Cardiac fibroblast (primary cell): Measurements from ENCODE around the gene PSMD12.

ENCODE experiments used
- DNase-seq, 2 donors: peaks; one replicate each; pipeline versions ENCODE4 v3.0.0 to v3.0.0-alpha.2; 2010; ENCODE audit warnings: low read depth in 2 of 2
- H3K4me3 ChIP-seq, 2 donors: replicated peaks in 1 of 2; 1 replicate in 1 of 2; 2 replicates in 1 of 2; pipeline ENCODE4 v1.5.1; 2011; ENCODE audit warnings: low read depth in 2 of 2, low read length in 2 of 2, mild to moderate bottlenecking in 2 of 2, moderate library complexity in 1 of 2
- TF ChIP-seq, protein P1 (sequence below): IDR thresholded peaks from one replicate; pipeline ENCODE4 v1.5.1; 2011; ENCODE audit warnings: low read depth, mild to moderate bottlenecking, low read length, inconsistent platforms

The PSMD12 gene

DNA sequence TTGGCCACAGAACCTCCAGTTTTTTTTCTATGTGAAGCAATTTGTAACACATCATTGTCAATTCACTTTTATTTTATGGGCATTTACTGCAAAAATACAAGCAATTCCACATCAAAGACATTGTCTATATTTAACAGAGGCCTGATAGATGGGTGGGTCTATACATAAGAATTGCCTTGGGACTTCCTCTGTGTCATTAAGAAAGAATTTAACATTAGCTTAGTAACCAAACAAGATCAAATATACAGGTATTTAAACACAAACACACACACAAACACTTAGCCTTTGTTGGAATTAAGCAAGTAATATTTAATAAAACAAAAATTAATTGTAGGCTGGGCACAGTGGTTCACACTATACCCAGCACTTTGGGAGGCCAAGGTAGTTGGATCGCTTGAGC lies 6.4 kb upstream of the PSMD12 start:
- DNase-seq = peak in 1 of 2 donors; percentile 32
- TF ChIP-seq, protein P1, sequence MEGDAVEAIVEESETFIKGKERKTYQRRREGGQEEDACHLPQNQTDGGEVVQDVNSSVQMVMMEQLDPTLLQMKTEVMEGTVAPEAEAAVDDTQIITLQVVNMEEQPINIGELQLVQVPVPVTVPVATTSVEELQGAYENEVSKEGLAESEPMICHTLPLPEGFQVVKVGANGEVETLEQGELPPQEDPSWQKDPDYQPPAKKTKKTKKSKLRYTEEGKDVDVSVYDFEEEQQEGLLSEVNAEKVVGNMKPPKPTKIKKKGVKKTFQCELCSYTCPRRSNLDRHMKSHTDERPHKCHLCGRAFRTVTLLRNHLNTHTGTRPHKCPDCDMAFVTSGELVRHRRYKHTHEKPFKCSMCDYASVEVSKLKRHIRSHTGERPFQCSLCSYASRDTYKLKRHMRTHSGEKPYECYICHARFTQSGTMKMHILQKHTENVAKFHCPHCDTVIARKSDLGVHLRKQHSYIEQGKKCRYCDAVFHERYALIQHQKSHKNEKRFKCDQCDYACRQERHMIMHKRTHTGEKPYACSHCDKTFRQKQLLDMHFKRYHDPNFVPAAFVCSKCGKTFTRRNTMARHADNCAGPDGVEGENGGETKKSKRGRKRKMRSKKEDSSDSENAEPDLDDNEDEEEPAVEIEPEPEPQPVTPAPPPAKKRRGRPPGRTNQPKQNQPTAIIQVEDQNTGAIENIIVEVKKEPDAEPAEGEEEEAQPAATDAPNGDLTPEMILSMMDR = no peak
- H3K4me3 ChIP-seq = no peak overlapping the region

DNA sequence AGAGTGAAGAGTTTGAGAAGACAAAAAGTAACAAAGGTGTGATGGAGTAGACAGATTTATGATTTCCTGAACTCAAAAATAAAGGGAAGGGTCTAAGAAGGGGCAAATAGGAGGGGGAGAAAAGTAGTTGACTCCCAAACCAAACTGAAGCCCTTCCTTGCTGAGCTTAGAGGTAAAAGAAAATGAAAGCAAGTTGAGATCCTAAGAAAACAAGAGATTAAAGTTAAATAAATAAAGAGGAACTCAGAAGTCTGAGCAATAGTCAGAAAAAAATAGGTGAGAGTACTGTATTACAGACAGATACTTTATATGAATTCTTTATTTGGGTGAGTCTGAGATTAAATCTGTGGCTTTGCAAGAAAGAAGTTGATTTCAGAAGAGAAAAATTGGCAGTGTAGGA lies 3.3 kb upstream of the PSMD12 start:
- no peak for DNase-seq
- TF ChIP-seq, protein P1 = no peak

DNA sequence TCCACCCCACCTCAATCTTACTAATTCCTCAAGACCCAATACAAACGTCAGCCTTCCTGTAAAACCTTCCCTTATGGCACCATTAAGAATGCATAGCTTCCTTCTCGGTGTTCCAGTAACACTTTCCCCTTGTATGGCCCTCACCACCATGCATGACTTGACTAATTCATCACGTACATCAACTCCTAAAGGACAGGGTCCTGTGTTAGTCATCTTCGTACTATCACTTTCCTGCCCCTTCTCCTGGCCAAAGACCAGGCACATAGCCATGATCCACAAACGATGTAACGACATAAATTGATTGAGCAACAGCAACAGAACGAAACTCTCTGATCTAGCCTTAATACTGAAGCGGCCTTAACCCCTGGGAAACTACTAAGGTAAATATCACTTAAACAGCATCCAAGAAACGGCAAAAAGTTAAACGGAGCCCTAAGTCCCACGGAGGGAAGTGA lies 612 bp downstream of the PSMD12 start:
- DNase-seq = peak; percentile 63 to 86
- H3K4me3 ChIP-seq = peak overlapping the region; percentile 86 to 96
- TF ChIP-seq, protein P1 = no peak

More for the DNA sequence above, 3.3 kb upstream of the PSMD12 start:
- no peak overlapping the region for H3K4me3 ChIP-seq

DNA sequence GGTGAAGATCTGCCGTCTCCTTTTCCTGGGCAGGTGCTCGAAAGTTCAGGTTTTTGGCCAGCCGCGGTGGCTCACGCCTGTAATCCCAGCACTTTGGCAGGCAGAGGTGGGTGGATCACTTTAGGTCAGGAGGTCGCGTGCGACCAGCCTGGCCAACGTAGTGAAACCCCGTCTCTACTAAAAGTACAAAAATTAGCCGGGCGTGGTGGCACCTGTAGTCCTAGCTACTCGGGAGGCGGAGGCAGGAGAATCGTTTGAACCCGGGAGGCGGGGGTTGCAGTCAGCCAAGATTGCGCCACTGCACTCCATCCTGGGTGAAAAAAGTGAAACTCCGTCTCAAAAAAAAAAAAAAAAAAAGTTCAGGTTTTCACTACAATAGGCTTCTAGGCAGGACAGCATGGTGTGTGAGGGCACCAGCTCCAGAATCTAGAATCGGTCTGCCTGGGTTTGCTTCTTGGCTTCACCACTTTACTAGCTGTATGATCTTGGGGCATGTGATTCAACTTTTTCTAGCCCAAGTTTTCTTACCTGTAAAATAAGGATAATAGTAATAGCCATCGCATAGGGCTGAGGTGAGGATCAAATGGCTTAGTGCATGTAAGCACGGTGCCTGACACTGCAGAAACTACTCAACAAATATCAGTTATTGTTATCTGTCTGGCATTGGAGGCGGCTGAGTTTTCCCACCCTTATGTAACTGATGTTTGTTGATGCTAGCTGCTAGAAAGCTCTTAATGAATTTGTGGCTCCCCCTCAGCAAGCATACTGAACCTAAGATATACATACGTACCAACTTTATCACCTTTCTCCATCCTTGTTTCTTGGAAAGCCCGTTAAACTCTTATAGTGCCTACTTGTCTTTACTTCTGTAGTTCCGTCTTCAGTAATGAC lies 1.3 kb downstream of the PSMD12 start:
- H3K4me3 ChIP-seq = peak overlapping the region; percentile 86 to 96
- TF ChIP-seq, protein P1 = no peak
- DNase-seq = no peak

DNA sequence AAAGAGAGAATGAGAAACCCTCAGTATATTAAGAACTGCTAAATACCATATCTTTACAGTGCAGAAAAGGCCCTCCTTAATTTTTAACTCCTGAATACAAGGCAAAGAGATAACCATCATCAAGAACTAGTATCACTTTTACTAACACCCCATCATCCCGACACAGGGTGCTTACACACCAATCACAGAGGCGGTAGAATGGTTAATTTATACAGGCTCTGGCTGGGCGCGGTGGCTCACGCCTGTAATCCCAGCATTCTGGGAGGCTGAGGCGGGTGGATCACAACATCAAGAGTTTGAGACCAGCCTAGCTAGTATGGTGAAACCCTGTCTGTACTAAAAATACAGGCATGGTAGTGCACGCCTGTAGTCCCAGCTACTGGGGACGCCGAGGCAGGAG lies 4.2 kb downstream of the PSMD12 start:
- TF ChIP-seq, protein P1 = no peak
- no peak overlapping the region for H3K4me3 ChIP-seq
- no peak for DNase-seq

DNA sequence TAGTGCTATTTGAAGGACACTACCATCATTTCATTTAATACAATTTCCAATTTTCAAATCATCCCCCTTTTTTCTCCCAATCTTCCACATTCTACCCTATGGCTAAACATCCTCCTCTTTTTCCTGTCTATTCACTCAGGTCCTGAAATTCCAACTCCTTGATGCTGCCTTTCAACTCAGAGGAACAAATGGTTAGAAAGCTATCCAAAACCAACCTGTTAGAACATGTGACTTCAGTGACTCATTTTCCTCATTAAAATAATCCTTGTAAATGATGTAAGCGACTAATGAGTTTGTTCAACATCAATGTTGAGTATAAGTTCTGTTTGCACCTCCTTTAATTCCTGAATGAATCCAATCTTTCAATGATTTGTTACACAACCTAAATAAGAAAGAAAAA lies 5.5 kb downstream of the PSMD12 start:
- TF ChIP-seq, protein P1 = no peak
- no peak for DNase-seq
- H3K4me3 ChIP-seq = no peak overlapping the region
